ENCODE measurements around the gene DIAPH3. TPM values are rescaled to one million over a fixed set of nuclear protein-coding genes. Genes with fewer than 3 reads are reported as not detected.

DIAPH3 gene
- total and polyA plus RNA-seq, 2 donors (not counting 1 experiment from before 2014, with no cell fraction given), result 0.03 to 0.10 TPM

GRCh38 chr13:60000976-60001375 lies 162.8 kb downstream of the DIAPH3 start:
- Histone ChIP-seq H3K9me3 (ENCODE audit: control extremely low read depth in 1 of 3, control insufficient read depth in 2 of 3, insufficient read depth in 1 of 3, low read length in 2 of 3) (no peaks in the 10 kb centered on the region), H3K27me3 (replicated peaks in 1 of 4; ENCODE audit: control extremely low read depth in 1 of 4, control insufficient read depth in 3 of 4, insufficient read depth in 4 of 4, low read length in 3 of 4) (no peaks in the 10 kb centered on the region), H4K20me1 (ENCODE audit: control insufficient read depth, insufficient read depth, low read length, poor library complexity, severe bottlenecking) (no peaks in the 10 kb centered on the region), H3K9ac (ENCODE audit: low read length) (no peak overlapping the region), H3K36me3 (replicated peaks in 1 of 2; ENCODE audit: control extremely low read depth in 1 of 2, control insufficient read depth in 1 of 2, extremely low read depth in 1 of 2, insufficient read depth in 2 of 2, low read length in 1 of 2) (no peaks in the 10 kb centered on the region), H3K27ac (ENCODE audit: low read length in 2 of 2) (no peak overlapping the region), H3K4me3 (ENCODE audit: control extremely low read depth in 1 of 5, extremely low read depth in 1 of 5, insufficient read depth in 1 of 5, low read depth in 2 of 5, low read length in 4 of 5) (no peak overlapping the region), H3K79me2 (ENCODE audit: control insufficient read depth, insufficient read depth, low read length) (no peaks in the 10 kb centered on the region), H3K4me1 (ENCODE audit: control insufficient read depth in 2 of 2, insufficient read depth in 2 of 2, low read length in 2 of 2) (no peaks in the 10 kb centered on the region), H2AFZ (ENCODE audit: insufficient read depth, low read depth, low read length, poor library complexity, severe bottlenecking) (no peak overlapping the region), H3K4me2 (replicated peaks; ENCODE audit: low read depth, low read length, poor library complexity, severe bottlenecking) (no peak overlapping the region)
- no peak overlapping the region for H3K27ac Mint-ChIP-seq
- H3K4me3 Mint-ChIP-seq, result no peak overlapping the region
- intact Hi-C loops (cut with micrococcal nuclease), result no loop called here
- ATAC-seq (ENCODE audit: low read depth) (no peak), DNase-seq (no peak)
- no peaks in the 10 kb centered on the region for H3K4me1 Mint-ChIP-seq
- no peaks in the 10 kb centered on the region for H3K9me3 Mint-ChIP-seq (ENCODE audit: insufficient read depth)
- CTCF ChIA-PET, result no interaction called here
- no peaks in the 10 kb centered on the region for H3K27me3 Mint-ChIP-seq
- POLR2A ChIA-PET, result no interaction called here
- TF ChIP-seq EZH2 (IDR thresholded peaks at IDR 0.05; ENCODE audit: borderline replicate concordance, insufficient read depth, low read depth, low read length, poor library complexity, severe bottlenecking) (no peak), CTCF (IDR thresholded peaks at IDR 0.05) (no peak)

GRCh38 chr13:60000081-60000480 lies 163.6 kb downstream of the DIAPH3 start:
- H3K4me3 Mint-ChIP-seq, result no peak overlapping the region
- intact Hi-C loops (cut with micrococcal nuclease), result no loop called here
- DNase-seq, result no peak
- Histone ChIP-seq H2AFZ (ENCODE audit: insufficient read depth, low read depth, low read length, poor library complexity, severe bottlenecking) (no peak overlapping the region), H3K4me2 (replicated peaks; ENCODE audit: low read depth, low read length, poor library complexity, severe bottlenecking) (no peak overlapping the region), H3K36me3 (replicated peaks in 1 of 2; ENCODE audit: control extremely low read depth in 1 of 2, control insufficient read depth in 1 of 2, extremely low read depth in 1 of 2, insufficient read depth in 2 of 2, low read length in 1 of 2) (no peaks in the 10 kb centered on the region), H3K9ac (ENCODE audit: low read length) (no peak overlapping the region), H4K20me1 (ENCODE audit: control insufficient read depth, insufficient read depth, low read length, poor library complexity, severe bottlenecking) (no peaks in the 10 kb centered on the region), H3K4me3 (ENCODE audit: control extremely low read depth in 1 of 5, extremely low read depth in 1 of 5, insufficient read depth in 1 of 5, low read depth in 2 of 5, low read length in 4 of 5) (no peak overlapping the region), H3K79me2 (ENCODE audit: control insufficient read depth, insufficient read depth, low read length) (no peaks in the 10 kb centered on the region), H3K27ac (ENCODE audit: low read length in 2 of 2) (no peak overlapping the region), H3K27me3 (replicated peaks in 1 of 4; ENCODE audit: control extremely low read depth in 1 of 4, control insufficient read depth in 3 of 4, insufficient read depth in 4 of 4, low read length in 3 of 4) (no peaks in the 10 kb centered on the region), H3K9me3 (ENCODE audit: control extremely low read depth in 1 of 3, control insufficient read depth in 2 of 3, insufficient read depth in 1 of 3, low read length in 2 of 3) (no peaks in the 10 kb centered on the region), H3K4me1 (ENCODE audit: control insufficient read depth in 2 of 2, insufficient read depth in 2 of 2, low read length in 2 of 2) (no peaks in the 10 kb centered on the region)
- no peak for TF ChIP-seq CTCF (IDR thresholded peaks at IDR 0.05)
- no peak for TF ChIP-seq EZH2 (IDR thresholded peaks at IDR 0.05; ENCODE audit: borderline replicate concordance, insufficient read depth, low read depth, low read length, poor library complexity, severe bottlenecking)
- no peaks in the 10 kb centered on the region for H3K4me1 Mint-ChIP-seq
- ChIA-PET CTCF (no interaction called here), POLR2A (no interaction called here)
- no peak for ATAC-seq (ENCODE audit: low read depth)
- no peak overlapping the region for H3K27ac Mint-ChIP-seq
- no peaks in the 10 kb centered on the region for H3K27me3 Mint-ChIP-seq
- H3K9me3 Mint-ChIP-seq (ENCODE audit: insufficient read depth), result no peaks in the 10 kb centered on the region
